Neural cell (in vitro differentiated cells): ENCODE data around the gene RNF133. TPM values are rescaled to one million over a fixed set of nuclear protein-coding genes. Genes with fewer than 3 reads are reported as not detected.

Experiments
- H2AFZ ChIP-seq: fragments of 200-600, 300-800 bp; sonication (generic), shearing (Covaris generic); 2 replicates; pipeline ENCODE4 v1.6.0; 2014; ENCODE audit warnings: low read depth, mild to moderate bottlenecking, antibody characterized with exemption, low read length, moderate library complexity
- H3F3A ChIP-seq: fragments of 200-600 bp; shearing (Covaris generic); 2 replicates; pipeline ENCODE4 v1.6.1; 2016; ENCODE audit warnings: mild to moderate bottlenecking, moderate library complexity, mixed read lengths, antibody characterized with exemption, low read length; ENCODE audit not compliant: insufficient read depth, poor library complexity, severe bottlenecking
- H3K27ac ChIP-seq: fragments of 200-600, 300-800 bp; sonication (generic), shearing (Covaris generic); 2 replicates; pipeline ENCODE4 v1.5.1; 2014; ENCODE audit warnings: mild to moderate bottlenecking, low read length, moderate library complexity
- H3K27me3 ChIP-seq: fragments of 300-800, 200-600 bp; sonication (generic), shearing (Covaris generic); 2 replicates; pipeline ENCODE4 v1.6.0; 2014; ENCODE audit warnings: mild to moderate bottlenecking, low read depth, low read length, moderate library complexity; ENCODE audit not compliant: insufficient read depth
- H3K36me3 ChIP-seq: fragments of 300-800, 200-600 bp; sonication (generic), shearing (Covaris generic); 2 replicates; pipeline ENCODE4 v1.5.1; 2014; ENCODE audit warnings: mild to moderate bottlenecking, antibody characterized with exemption, low read length, moderate library complexity; ENCODE audit not compliant: insufficient read depth
- H3K4me2 ChIP-seq: fragments of 300-800, 200-600 bp; sonication (generic), shearing (Covaris generic); 2 replicates; pipeline ENCODE4 v1.6.0; 2014; ENCODE audit warnings: mild to moderate bottlenecking, low read length
- H3K4me3 ChIP-seq: fragments of 300-800, 200-600 bp; sonication (generic), shearing (Covaris generic); 2 replicates; pipeline ENCODE4 v1.5.1; 2014; ENCODE audit warnings: mild to moderate bottlenecking, low read length, moderate library complexity
- H3K79me2 ChIP-seq: fragments of 200-600 bp; shearing (Covaris generic); replicated peaks from 2 replicates; pipeline ENCODE4 v1.6.0; 2014; ENCODE audit warnings: mild to moderate bottlenecking, low read length, moderate library complexity; ENCODE audit not compliant: insufficient read depth
- H3K9ac ChIP-seq: fragments of 300-800, 200-600 bp; sonication (generic), shearing (Covaris generic); 2 replicates; pipeline ENCODE4 v1.6.1; 2016; ENCODE audit warnings: mild to moderate bottlenecking, low read length, mixed read lengths
- H3K9me2 ChIP-seq: fragments of 200-600 bp; shearing (Covaris generic); 2 replicates; pipeline ENCODE4 v1.6.1; 2016; ENCODE audit warnings: mild to moderate bottlenecking, low read length, mixed read lengths; ENCODE audit not compliant: insufficient read depth
- H3K9me3 ChIP-seq: fragments of 200-600, 300-800 bp; sonication (generic), shearing (Covaris generic); 2 replicates; pipeline ENCODE4 v1.6.1; 2016; ENCODE audit warnings: mild to moderate bottlenecking, mixed run types, low read length, moderate library complexity, mixed read lengths
- H4K20me1 ChIP-seq: fragments of 200-600 bp; shearing (Covaris generic); 2 replicates; pipeline ENCODE4 v1.6.1; 2016; ENCODE audit warnings: mild to moderate bottlenecking, mixed run types; ENCODE audit not compliant: insufficient read depth
- EP300 ChIP-seq: fragments of 450-650 bp; conservative IDR thresholded peaks from 2 replicates; pipeline ENCODE4 v1.6.1; 2014; ENCODE audit warnings: antibody characterized with exemption, mild to moderate bottlenecking, moderate library complexity; ENCODE audit not compliant: poor library complexity, severe bottlenecking
- EZH2 ChIP-seq: fragments of 200-600, 300-800 bp; shearing (Covaris generic), sonication (generic); IDR thresholded peaks from 2 replicates; pipeline ENCODE4 v1.6.1; 2014; ENCODE audit warnings: antibody characterized with exemption, low read length, borderline replicate concordance, mild to moderate bottlenecking; ENCODE audit not compliant: insufficient read depth, poor library complexity, severe bottlenecking
- MXI1 ChIP-seq: fragments of 450-650 bp; conservative IDR thresholded peaks from 2 replicates; pipeline ENCODE4 v1.6.1; 2014; ENCODE audit warnings: antibody characterized with exemption, mild to moderate bottlenecking; ENCODE audit not compliant: poor library complexity, severe bottlenecking
- POLR2AphosphoS5 ChIP-seq: IDR thresholded peaks from 2 replicates; pipeline ENCODE4 v1.6.1; 2012
- RAD21 ChIP-seq: fragments of 450-650 bp; conservative IDR thresholded peaks from 2 replicates; pipeline ENCODE4 v1.6.1; 2014; ENCODE audit warnings: antibody characterized with exemption, mild to moderate bottlenecking, moderate library complexity
- REST ChIP-seq: IDR thresholded peaks from 2 replicates; pipeline ENCODE4 v1.6.1; 2012; ENCODE audit warnings: borderline replicate concordance
- SMC3 ChIP-seq: fragments of 450-650 bp; conservative IDR thresholded peaks from 2 replicates; pipeline ENCODE4 v1.6.1; 2014; ENCODE audit warnings: antibody characterized with exemption, mild to moderate bottlenecking, moderate library complexity; ENCODE audit not compliant: poor library complexity
- TAF1 ChIP-seq: IDR thresholded peaks from 2 replicates; pipeline ENCODE4 v1.6.1; 2012; ENCODE audit warnings: low read depth
- polyA plus RNA-seq: library from polyadenylated mRNA; depleted of rRNA; stranded (reverse); fragments of >200 nt; gene quantifications from 2 replicates; pipeline ENCODE4 v1.2.3, GENCODE V29; 2014
- TF ChIP-seq, protein P1 (sequence below): fragments of 450-650 bp; IDR thresholded peaks from 2 replicates; pipeline ENCODE4 v1.5.1; 2014; ENCODE audit warnings: antibody characterized with exemption, mild to moderate bottlenecking, moderate library complexity; ENCODE audit not compliant: poor library complexity, severe bottlenecking

RNF133 gene
- polyA plus RNA-seq, 1 donor from 2014 or later: not detected

DNA sequence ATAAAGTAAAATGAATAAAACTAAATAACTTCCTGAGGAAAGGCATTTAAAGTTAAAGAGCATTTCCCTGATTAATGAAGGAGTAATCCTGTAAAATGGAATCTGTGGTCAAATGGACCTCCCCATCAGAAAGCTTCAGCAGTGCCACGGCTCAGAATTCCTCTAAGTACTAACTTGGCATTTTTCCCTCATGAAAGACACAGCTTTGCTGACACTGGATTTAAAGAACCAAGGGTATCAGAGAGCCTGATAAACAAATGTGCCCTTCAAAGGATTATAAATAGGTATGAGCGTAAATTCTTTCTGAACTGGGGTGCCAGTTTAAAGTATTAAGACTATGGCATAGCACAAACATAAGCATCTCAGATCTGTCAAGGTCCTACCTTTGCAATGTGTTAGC, 28.0 kb upstream of the RNF133 start:
- Histone ChIP-seq H3K9me2 (no peaks in the 10 kb centered on the region), H3K9me3 (no peaks in the 10 kb centered on the region), H3K9ac (no peak overlapping the region), H3K36me3 (no peaks in the 10 kb centered on the region), H3K27me3 (no peaks in the 10 kb centered on the region), H3K4me2 (no peak overlapping the region), H2AFZ (no peak overlapping the region), H3F3A (no peaks in the 10 kb centered on the region), H4K20me1 (no peaks in the 10 kb centered on the region), H3K4me3 (no peak overlapping the region), H3K27ac (no peak overlapping the region), H3K79me2 (no peaks in the 10 kb centered on the region)
- TF ChIP-seq POLR2AphosphoS5: no peak
- TF ChIP-seq EZH2: no peak
- TF ChIP-seq RAD21: no peak
- TF ChIP-seq SMC3: no peak
- TF ChIP-seq TAF1: no peak
- TF ChIP-seq EP300: no peak

- H3F3A ChIP-seq: no peaks in the 10 kb centered on the region
- no peak for TF ChIP-seq SMC3
- TF ChIP-seq, protein P1, sequence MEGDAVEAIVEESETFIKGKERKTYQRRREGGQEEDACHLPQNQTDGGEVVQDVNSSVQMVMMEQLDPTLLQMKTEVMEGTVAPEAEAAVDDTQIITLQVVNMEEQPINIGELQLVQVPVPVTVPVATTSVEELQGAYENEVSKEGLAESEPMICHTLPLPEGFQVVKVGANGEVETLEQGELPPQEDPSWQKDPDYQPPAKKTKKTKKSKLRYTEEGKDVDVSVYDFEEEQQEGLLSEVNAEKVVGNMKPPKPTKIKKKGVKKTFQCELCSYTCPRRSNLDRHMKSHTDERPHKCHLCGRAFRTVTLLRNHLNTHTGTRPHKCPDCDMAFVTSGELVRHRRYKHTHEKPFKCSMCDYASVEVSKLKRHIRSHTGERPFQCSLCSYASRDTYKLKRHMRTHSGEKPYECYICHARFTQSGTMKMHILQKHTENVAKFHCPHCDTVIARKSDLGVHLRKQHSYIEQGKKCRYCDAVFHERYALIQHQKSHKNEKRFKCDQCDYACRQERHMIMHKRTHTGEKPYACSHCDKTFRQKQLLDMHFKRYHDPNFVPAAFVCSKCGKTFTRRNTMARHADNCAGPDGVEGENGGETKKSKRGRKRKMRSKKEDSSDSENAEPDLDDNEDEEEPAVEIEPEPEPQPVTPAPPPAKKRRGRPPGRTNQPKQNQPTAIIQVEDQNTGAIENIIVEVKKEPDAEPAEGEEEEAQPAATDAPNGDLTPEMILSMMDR: no peak
- TF ChIP-seq REST: no peak
- TF ChIP-seq TAF1: no peak
- TF ChIP-seq EZH2: no peak
- no peak for TF ChIP-seq POLR2AphosphoS5
- no peak for TF ChIP-seq EP300
- TF ChIP-seq MXI1: no peak
- no peak for TF ChIP-seq RAD21
- H3K4me3 ChIP-seq: no peak overlapping the region
- no peaks in the 10 kb centered on the region for H3K9me2 ChIP-seq
- no peaks in the 10 kb centered on the region for H4K20me1 ChIP-seq
- H3K9me3 ChIP-seq: no peaks in the 10 kb centered on the region
- no peak overlapping the region for H3K27ac ChIP-seq
- no peaks in the 10 kb centered on the region for H3K36me3 ChIP-seq
- H3K9ac ChIP-seq: no peak overlapping the region
- H2AFZ ChIP-seq: no peak overlapping the region
- H3K27me3 ChIP-seq: no peaks in the 10 kb centered on the region
- no peaks in the 10 kb centered on the region for H3K79me2 ChIP-seq
- H3K4me2 ChIP-seq: no peak overlapping the region
Observed at GRCh38 chr7:122724366-122724765, 25.4 kb upstream of the RNF133 start.
